ENCODE data around the gene SH3GL3. TPM values are rescaled to one million over a fixed set of nuclear protein-coding genes. Genes with fewer than 3 reads are reported as not detected.

Gene SH3GL3
- total and polyA plus RNA-seq, 2 of the 4 experiments (the other 2 are of a cell fraction) = not detected

- Histone ChIP-seq H3K27me3 (ENCODE audit: control insufficient read depth, insufficient read depth, low read length) (no peaks in the 10 kb centered on the region), H3K9ac (ENCODE audit: low read depth, low read length) (no peak overlapping the region), H2BK15ac (ENCODE audit: low read depth, low read length) (no peak overlapping the region), H4K20me1 (ENCODE audit: insufficient read depth, low read length) (no peaks in the 10 kb centered on the region), H2AK5ac (ENCODE audit: low read depth, low read length) (no peak overlapping the region), H2BK20ac (ENCODE audit: low read depth, low read length) (no peak overlapping the region), H3K56ac (ENCODE audit: extremely low read depth, insufficient read depth, low read length) (no peak overlapping the region), H3K27ac (ENCODE audit: insufficient read depth, low read length) (no peak overlapping the region), H3K79me1 (ENCODE audit: low read depth in 1 of 2, low read length in 2 of 2) (no peaks in the 10 kb centered on the region), H3K4me3 (ENCODE audit: insufficient read depth, low read depth, low read length) (no peak overlapping the region), H3K9me3 (ENCODE audit: control insufficient read depth, insufficient read depth, low read length) (peaks cover 5% of the 10 kb centered on the region), H4K91ac (ENCODE audit: insufficient read depth, low read depth, low read length) (no peak overlapping the region), H3K18ac (ENCODE audit: low read depth, low read length) (no peak overlapping the region), H2BK120ac (ENCODE audit: low read depth, low read length) (no peak overlapping the region), H4K8ac (ENCODE audit: low read depth in 2 of 2, low read length in 2 of 2) (no peak overlapping the region), H3K4me1 (ENCODE audit: control insufficient read depth, insufficient read depth, low read length) (no peaks in the 10 kb centered on the region), H2BK5ac (ENCODE audit: low read depth, low read length, poor library complexity, severe bottlenecking) (no peak overlapping the region), H2AK9ac (replicated peaks; ENCODE audit: low read depth, low read length, poor library complexity) (no peak overlapping the region), H3K14ac (replicated peaks; ENCODE audit: low read depth, low read length) (no peak overlapping the region), H2AFZ (replicated peaks; ENCODE audit: low read length, poor library complexity) (no peak overlapping the region), H3K4ac (ENCODE audit: low read depth, low read length) (no peak overlapping the region), H3K23ac (ENCODE audit: low read depth, low read length) (no peak overlapping the region), H3K4me2 (ENCODE audit: low read depth, low read length) (no peak overlapping the region), H3K9me1 (ENCODE audit: insufficient read depth, low read length) (no peaks in the 10 kb centered on the region), H3K36me3 (ENCODE audit: control insufficient read depth, insufficient read depth, low read length) (no peaks in the 10 kb centered on the region), H4K5ac (ENCODE audit: low read depth, low read length) (no peak overlapping the region)
- TF ChIP-seq CTCF (conservative IDR thresholded peaks at IDR 0.05; ENCODE audit: low read depth, low read length) = no peak
- TF ChIP-seq SMC3 (IDR thresholded peaks at IDR 0.05; ENCODE audit: low read depth, low read length) = no peak
- TF ChIP-seq NFE2L2 (IDR thresholded peaks at IDR 0.05; ENCODE audit: low read depth, low read length) = no peak
- no peak for TF ChIP-seq POLR2A (IDR thresholded peaks at IDR 0.05; ENCODE audit: low read depth, low read length)
- TF ChIP-seq MXI1 (IDR thresholded peaks at IDR 0.05; ENCODE audit: borderline replicate concordance, low read depth, low read length) = no peak
- TF ChIP-seq RCOR1 (IDR thresholded peaks at IDR 0.05; ENCODE audit: insufficient replicate concordance, low read length) = no peak
- TF ChIP-seq ELK1 (IDR thresholded peaks at IDR 0.05; ENCODE audit: borderline replicate concordance, low read depth, low read length) = no peak
- no peak for TF ChIP-seq CHD1 (IDR thresholded peaks at IDR 0.05; ENCODE audit: low read depth, low read length)
- dilution Hi-C loops (cut with HindIII; ENCODE audit: low sequenced_read_pairs, unreplicated experiment) = no loop called here
- no peak for DNase-seq
- CTCF ChIA-PET = interaction anchor here (0.7 kb wide), 1 partner anchor 43 kb away, joined by 4 read pairs; no protein-coding TSS in a partner anchor
- ATAC-seq (ENCODE audit: low read depth) = no peak
- intact Hi-C loops (cut with micrococcal nuclease) = no loop called here
- BruUV-seq (replicated peaks) = no TSS peak
- POLR2A ChIA-PET (ENCODE audit: unreplicated experiment) = no interaction called here
- in situ Hi-C loops (cut with MboI; ENCODE audit: low sequenced_read_pairs) = no loop called here
Observed at GRCh38 chr15:83486363-83486762, 39.2 kb downstream of the SH3GL3 start.
